Peyer's patch (tissue), 4 donors: Measurements from ENCODE around the gene MMP14.

Experiments used
- POLR2A ChIP-seq, 2 donors: fragments of 450-650 bp; IDR thresholded peaks; one replicate each; pipeline ENCODE4 v1.5.1; 2017; ENCODE audit warnings: antibody characterized with exemption in 2 of 2, mild to moderate bottlenecking in 2 of 2, moderate library complexity in 2 of 2
- TF ChIP-seq, protein P1 (sequence below), 6 experiments: fragments of 450-650 bp in 4 of 6; fragments of 200-600 bp in 2 of 6; sonication (generic) in 1 of 6; IDR thresholded peaks; one replicate each; pipeline ENCODE4 v1.5.1; 2017 to 2019; ENCODE audit warnings: antibody characterized with exemption in 6 of 6, mild to moderate bottlenecking in 3 of 6, moderate library complexity in 1 of 6

DNA sequence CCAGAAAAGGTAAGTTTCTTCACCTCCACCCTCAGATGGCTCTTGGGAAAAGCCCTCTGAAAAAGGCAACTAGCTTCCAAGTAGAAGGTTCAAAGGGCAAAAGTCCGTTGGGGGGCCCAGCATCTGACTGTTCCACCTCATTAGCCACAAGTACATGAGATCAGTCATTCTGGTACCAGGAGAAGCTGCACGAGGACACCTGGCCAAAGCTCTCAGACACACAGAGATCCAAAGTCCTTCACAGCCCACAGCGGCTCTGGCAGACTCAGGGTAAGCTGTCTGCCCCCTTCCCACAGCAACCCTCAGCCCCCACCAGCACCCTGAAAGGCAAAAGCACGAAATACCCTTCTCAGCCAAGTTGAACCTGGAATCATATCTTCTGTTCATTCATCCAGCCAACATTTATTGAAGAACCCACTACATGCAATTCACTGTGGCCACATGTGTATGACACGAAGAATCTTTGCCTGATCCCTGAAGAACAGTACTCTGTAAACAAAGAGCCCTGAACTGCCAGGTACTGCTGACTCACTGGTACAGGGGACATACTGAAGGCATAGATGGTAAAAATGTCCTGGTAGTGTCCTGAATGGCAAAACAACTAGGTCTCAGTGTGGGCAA, 40.2 kb upstream of the MMP14 start:
- TF ChIP-seq, protein P1, sequence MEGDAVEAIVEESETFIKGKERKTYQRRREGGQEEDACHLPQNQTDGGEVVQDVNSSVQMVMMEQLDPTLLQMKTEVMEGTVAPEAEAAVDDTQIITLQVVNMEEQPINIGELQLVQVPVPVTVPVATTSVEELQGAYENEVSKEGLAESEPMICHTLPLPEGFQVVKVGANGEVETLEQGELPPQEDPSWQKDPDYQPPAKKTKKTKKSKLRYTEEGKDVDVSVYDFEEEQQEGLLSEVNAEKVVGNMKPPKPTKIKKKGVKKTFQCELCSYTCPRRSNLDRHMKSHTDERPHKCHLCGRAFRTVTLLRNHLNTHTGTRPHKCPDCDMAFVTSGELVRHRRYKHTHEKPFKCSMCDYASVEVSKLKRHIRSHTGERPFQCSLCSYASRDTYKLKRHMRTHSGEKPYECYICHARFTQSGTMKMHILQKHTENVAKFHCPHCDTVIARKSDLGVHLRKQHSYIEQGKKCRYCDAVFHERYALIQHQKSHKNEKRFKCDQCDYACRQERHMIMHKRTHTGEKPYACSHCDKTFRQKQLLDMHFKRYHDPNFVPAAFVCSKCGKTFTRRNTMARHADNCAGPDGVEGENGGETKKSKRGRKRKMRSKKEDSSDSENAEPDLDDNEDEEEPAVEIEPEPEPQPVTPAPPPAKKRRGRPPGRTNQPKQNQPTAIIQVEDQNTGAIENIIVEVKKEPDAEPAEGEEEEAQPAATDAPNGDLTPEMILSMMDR (IDR thresholded peaks at IDR 0.05) = no peak
- peak in 1 of 2 donors; percentile 15 for TF ChIP-seq POLR2A (IDR thresholded peaks at IDR 0.05)
